Neural cell (in vitro differentiated cells): Measurements from ENCODE around the gene DSCAM. TPM values are rescaled to one million over a fixed set of nuclear protein-coding genes. Genes with fewer than 3 reads are reported as not detected.

Source experiments
- H2AFZ ChIP-seq: fragments of 200-600, 300-800 bp; sonication (generic), shearing (Covaris generic); 2 replicates; pipeline ENCODE4 v1.6.0; 2014; ENCODE audit warnings: low read depth, mild to moderate bottlenecking, antibody characterized with exemption, low read length, moderate library complexity
- H3F3A ChIP-seq: fragments of 200-600 bp; shearing (Covaris generic); 2 replicates; pipeline ENCODE4 v1.6.1; 2016; ENCODE audit warnings: mild to moderate bottlenecking, moderate library complexity, mixed read lengths, antibody characterized with exemption, low read length; ENCODE audit not compliant: insufficient read depth, poor library complexity, severe bottlenecking
- H3K27ac ChIP-seq: fragments of 200-600, 300-800 bp; sonication (generic), shearing (Covaris generic); 2 replicates; pipeline ENCODE4 v1.5.1; 2014; ENCODE audit warnings: mild to moderate bottlenecking, low read length, moderate library complexity
- H3K27me3 ChIP-seq: fragments of 300-800, 200-600 bp; sonication (generic), shearing (Covaris generic); 2 replicates; pipeline ENCODE4 v1.6.0; 2014; ENCODE audit warnings: mild to moderate bottlenecking, low read depth, low read length, moderate library complexity; ENCODE audit not compliant: insufficient read depth
- H3K36me3 ChIP-seq: fragments of 300-800, 200-600 bp; sonication (generic), shearing (Covaris generic); 2 replicates; pipeline ENCODE4 v1.5.1; 2014; ENCODE audit warnings: mild to moderate bottlenecking, antibody characterized with exemption, low read length, moderate library complexity; ENCODE audit not compliant: insufficient read depth
- H3K4me2 ChIP-seq: fragments of 300-800, 200-600 bp; sonication (generic), shearing (Covaris generic); 2 replicates; pipeline ENCODE4 v1.6.0; 2014; ENCODE audit warnings: mild to moderate bottlenecking, low read length
- H3K4me3 ChIP-seq: fragments of 300-800, 200-600 bp; sonication (generic), shearing (Covaris generic); 2 replicates; pipeline ENCODE4 v1.5.1; 2014; ENCODE audit warnings: mild to moderate bottlenecking, low read length, moderate library complexity
- H3K79me2 ChIP-seq: fragments of 200-600 bp; shearing (Covaris generic); replicated peaks from 2 replicates; pipeline ENCODE4 v1.6.0; 2014; ENCODE audit warnings: mild to moderate bottlenecking, low read length, moderate library complexity; ENCODE audit not compliant: insufficient read depth
- H3K9ac ChIP-seq: fragments of 300-800, 200-600 bp; sonication (generic), shearing (Covaris generic); 2 replicates; pipeline ENCODE4 v1.6.1; 2016; ENCODE audit warnings: mild to moderate bottlenecking, low read length, mixed read lengths
- H3K9me2 ChIP-seq: fragments of 200-600 bp; shearing (Covaris generic); 2 replicates; pipeline ENCODE4 v1.6.1; 2016; ENCODE audit warnings: mild to moderate bottlenecking, low read length, mixed read lengths; ENCODE audit not compliant: insufficient read depth
- H3K9me3 ChIP-seq: fragments of 200-600, 300-800 bp; sonication (generic), shearing (Covaris generic); 2 replicates; pipeline ENCODE4 v1.6.1; 2016; ENCODE audit warnings: mild to moderate bottlenecking, mixed run types, low read length, moderate library complexity, mixed read lengths
- H4K20me1 ChIP-seq: fragments of 200-600 bp; shearing (Covaris generic); 2 replicates; pipeline ENCODE4 v1.6.1; 2016; ENCODE audit warnings: mild to moderate bottlenecking, mixed run types; ENCODE audit not compliant: insufficient read depth
- CTCF ChIP-seq: fragments of 450-650 bp; IDR thresholded peaks from 2 replicates; pipeline ENCODE4 v1.5.1; 2014; ENCODE audit warnings: antibody characterized with exemption, mild to moderate bottlenecking, moderate library complexity; ENCODE audit not compliant: poor library complexity, severe bottlenecking
- EP300 ChIP-seq: fragments of 450-650 bp; conservative IDR thresholded peaks from 2 replicates; pipeline ENCODE4 v1.6.1; 2014; ENCODE audit warnings: antibody characterized with exemption, mild to moderate bottlenecking, moderate library complexity; ENCODE audit not compliant: poor library complexity, severe bottlenecking
- EZH2 ChIP-seq: fragments of 200-600, 300-800 bp; shearing (Covaris generic), sonication (generic); IDR thresholded peaks from 2 replicates; pipeline ENCODE4 v1.6.1; 2014; ENCODE audit warnings: antibody characterized with exemption, low read length, borderline replicate concordance, mild to moderate bottlenecking; ENCODE audit not compliant: insufficient read depth, poor library complexity, severe bottlenecking
- MXI1 ChIP-seq: fragments of 450-650 bp; conservative IDR thresholded peaks from 2 replicates; pipeline ENCODE4 v1.6.1; 2014; ENCODE audit warnings: antibody characterized with exemption, mild to moderate bottlenecking; ENCODE audit not compliant: poor library complexity, severe bottlenecking
- POLR2AphosphoS5 ChIP-seq: IDR thresholded peaks from 2 replicates; pipeline ENCODE4 v1.6.1; 2012
- RAD21 ChIP-seq: fragments of 450-650 bp; conservative IDR thresholded peaks from 2 replicates; pipeline ENCODE4 v1.6.1; 2014; ENCODE audit warnings: antibody characterized with exemption, mild to moderate bottlenecking, moderate library complexity
- REST ChIP-seq: IDR thresholded peaks from 2 replicates; pipeline ENCODE4 v1.6.1; 2012; ENCODE audit warnings: borderline replicate concordance
- SMC3 ChIP-seq: fragments of 450-650 bp; conservative IDR thresholded peaks from 2 replicates; pipeline ENCODE4 v1.6.1; 2014; ENCODE audit warnings: antibody characterized with exemption, mild to moderate bottlenecking, moderate library complexity; ENCODE audit not compliant: poor library complexity
- TAF1 ChIP-seq: IDR thresholded peaks from 2 replicates; pipeline ENCODE4 v1.6.1; 2012; ENCODE audit warnings: low read depth
- polyA plus RNA-seq: library from polyadenylated mRNA; depleted of rRNA; stranded (reverse); fragments of >200 nt; gene quantifications from 2 replicates; pipeline ENCODE4 v1.2.3, GENCODE V29; 2014

Gene DSCAM
- polyA plus RNA-seq, 1 donor from 2014 or later = 5.3 TPM

- H3F3A ChIP-seq = no peaks in the 10 kb centered on the region
- no peaks in the 10 kb centered on the region for H3K36me3 ChIP-seq
- H3K9ac ChIP-seq = no peak overlapping the region
- no peak overlapping the region for H2AFZ ChIP-seq
- no peak for TF ChIP-seq MXI1
- TF ChIP-seq CTCF = no peak
- TF ChIP-seq EZH2 = no peak
- no peak for TF ChIP-seq EP300
- TF ChIP-seq SMC3 = no peak
- TF ChIP-seq REST = no peak
- TF ChIP-seq TAF1 = no peak
- no peak for TF ChIP-seq RAD21
- TF ChIP-seq POLR2AphosphoS5 = no peak
- no peaks in the 10 kb centered on the region for H3K9me3 ChIP-seq
- H3K27me3 ChIP-seq = no peaks in the 10 kb centered on the region
- no peaks in the 10 kb centered on the region for H3K9me2 ChIP-seq
- no peak overlapping the region for H3K4me3 ChIP-seq
- no peaks in the 10 kb centered on the region for H4K20me1 ChIP-seq
- H3K79me2 ChIP-seq = no peaks in the 10 kb centered on the region
- no peak overlapping the region for H3K27ac ChIP-seq
- no peak overlapping the region for H3K4me2 ChIP-seq
Measured at GRCh38 chr21:40736145-40736544, 110.8 kb downstream of the DSCAM start.

- Histone ChIP-seq H3K4me2 (no peak overlapping the region), H3K4me3 (peak overlapping the region; percentile 17), H3K9me2 (no peaks in the 10 kb centered on the region), H3K27me3 (no peaks in the 10 kb centered on the region), H3K79me2 (no peaks in the 10 kb centered on the region), H3K9me3 (no peaks in the 10 kb centered on the region), H3F3A (peaks cover 6% of the 10 kb centered on the region), H2AFZ (no peak overlapping the region), H3K27ac (peak overlapping the region; percentile 28), H3K36me3 (no peaks in the 10 kb centered on the region), H3K9ac (no peak overlapping the region), H4K20me1 (no peaks in the 10 kb centered on the region)
- TF ChIP-seq TAF1 = no peak
Measured at GRCh38 chr21:40733024-40733397, 113.9 kb downstream of the DSCAM start.
